ENCODE results near the gene DUSP9. TPM values are rescaled to one million over a fixed set of nuclear protein-coding genes. Genes with fewer than 3 reads are reported as not detected.

DUSP9 gene
- total and polyA plus RNA-seq, 3 experiments from 2014 or later, result 0.08 to 0.15 (median 0.09) TPM

DNA sequence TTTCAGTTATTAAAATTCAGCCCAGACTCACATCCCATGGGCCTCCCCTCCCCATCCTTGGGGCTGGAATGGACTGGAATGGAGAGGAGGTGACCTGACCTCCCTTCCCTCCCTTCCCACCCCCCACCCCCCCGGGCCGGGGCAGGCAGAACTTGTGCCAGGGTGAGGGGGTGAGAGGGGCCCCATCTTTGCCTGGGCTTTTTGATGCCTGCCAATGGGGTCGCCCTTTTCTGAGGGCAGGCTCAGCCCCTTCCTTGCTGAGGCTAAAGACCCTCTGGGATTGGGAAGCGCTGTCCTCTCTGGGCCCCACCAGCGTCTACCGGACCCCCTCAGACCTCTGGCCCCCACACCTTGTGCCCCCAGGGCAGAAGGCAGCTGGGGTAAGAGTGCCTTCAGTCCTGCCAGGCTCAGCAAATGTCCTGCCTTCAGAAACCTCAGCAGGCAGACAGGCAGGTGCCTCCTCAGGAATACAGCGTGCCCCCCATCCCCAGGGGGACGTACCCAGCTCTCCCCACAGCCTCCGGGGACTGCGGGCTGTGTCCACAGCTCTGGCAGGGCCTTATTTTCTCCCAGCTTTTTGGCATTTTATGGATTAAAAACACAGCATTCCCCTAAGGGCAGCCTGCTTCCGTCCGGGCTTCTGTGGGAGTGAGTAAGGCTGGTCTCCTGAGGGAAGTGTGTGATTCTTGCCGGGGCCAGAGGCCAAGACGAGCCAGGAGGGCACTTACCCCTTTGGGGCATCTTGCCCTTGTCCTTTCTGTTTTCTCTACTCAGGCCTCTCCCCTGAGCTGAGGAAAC is 35.5 kb upstream of the DUSP9 start:
- H3K4me3 Mint-ChIP-seq, result peak overlapping the region in 4 of 7 donors; percentile 51 to 80 (median 54)
- DNase-seq, result no peak

DNA sequence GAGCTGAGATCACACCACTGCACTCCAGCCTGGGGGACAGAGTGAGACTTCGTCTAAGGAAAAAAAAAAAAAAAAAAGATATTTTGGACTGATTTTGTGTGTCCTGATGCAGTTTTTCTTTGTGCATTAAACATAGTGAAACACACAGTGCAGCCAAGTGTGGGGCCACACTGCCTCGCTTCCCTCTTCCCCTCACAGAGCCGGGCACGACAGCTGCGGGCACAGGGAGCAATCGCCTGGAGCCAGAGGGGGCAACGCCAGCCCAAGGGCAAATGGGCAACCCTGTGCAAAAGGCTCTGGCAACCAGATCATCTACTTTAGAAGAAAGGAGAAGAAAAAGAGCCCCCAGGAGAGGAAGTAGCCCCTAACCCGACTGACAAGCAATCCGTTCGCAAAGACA is 34.6 kb upstream of the DUSP9 start:
- H3K9me3 Mint-ChIP-seq, result peaks cover 0 to 3% (median 0%) of the 10 kb centered on the region in 5 donors
- Histone ChIP-seq H3K27me3 (ENCODE audit: insufficient read depth, low read length, poor library complexity, severe bottlenecking) (no peaks in the 10 kb centered on the region), H3K4me1 (ENCODE audit: insufficient read depth, low read length) (no peaks in the 10 kb centered on the region), H3K27ac (ENCODE audit: low read depth, low read length) (no peak overlapping the region), H3K9me3 (ENCODE audit: low read length) (no peaks in the 10 kb centered on the region), H3K36me3 (ENCODE audit: insufficient read depth, low read length) (no peaks in the 10 kb centered on the region), H3K4me3 (ENCODE audit: low read length) (no peak overlapping the region)
- peaks cover 9 to 15% (median 11%) of the 10 kb centered on the region in 3 donors for H3K4me1 Mint-ChIP-seq
- no peaks in the 10 kb centered on the region for H3K36me3 Mint-ChIP-seq
- peak overlapping the region in 1 of 7 donors; percentile 74 for H3K4me3 Mint-ChIP-seq
- peak overlapping the region in 1 of 8 donors; percentile 75 for H3K27ac Mint-ChIP-seq
- ChIA-PET CTCF (interaction anchor here (0.7 to 1.5 kb wide), 2 partner anchors 49 to 186 kb away, joined by 3 read pairs; no protein-coding TSS in a partner anchor), POLR2A (no interaction called here)
- peaks cover 0 to 15% of the 10 kb centered on the region in 2 donors for H3K27me3 Mint-ChIP-seq
- no peak for DNase-seq

More for the DNA sequence above, 35.5 kb upstream of the DUSP9 start:
- Mint-ChIP-seq H3K4me1 (peaks cover 9 to 15% (median 11%) of the 10 kb centered on the region in 3 donors), H3K27ac (no peak overlapping the region), H3K36me3 (no peaks in the 10 kb centered on the region), H3K9me3 (peaks cover 0 to 3% (median 0%) of the 10 kb centered on the region in 5 donors), H3K27me3 (peaks cover 0 to 15% of the 10 kb centered on the region in 2 donors)
- Histone ChIP-seq H3K27ac (ENCODE audit: low read depth, low read length) (no peak overlapping the region), H3K4me1 (ENCODE audit: insufficient read depth, low read length) (no peaks in the 10 kb centered on the region), H3K9me3 (ENCODE audit: low read length) (no peaks in the 10 kb centered on the region), H3K4me3 (ENCODE audit: low read length) (no peak overlapping the region), H3K27me3 (ENCODE audit: insufficient read depth, low read length, poor library complexity, severe bottlenecking) (no peaks in the 10 kb centered on the region), H3K36me3 (ENCODE audit: insufficient read depth, low read length) (no peaks in the 10 kb centered on the region)
- ChIA-PET POLR2A (no interaction called here), CTCF (interaction anchor here (0.7 to 2.4 kb wide), 4 partner anchors 50 to 187 kb away, joined by 3 to 15 read pairs (median 3); no protein-coding TSS in a partner anchor)

DNA sequence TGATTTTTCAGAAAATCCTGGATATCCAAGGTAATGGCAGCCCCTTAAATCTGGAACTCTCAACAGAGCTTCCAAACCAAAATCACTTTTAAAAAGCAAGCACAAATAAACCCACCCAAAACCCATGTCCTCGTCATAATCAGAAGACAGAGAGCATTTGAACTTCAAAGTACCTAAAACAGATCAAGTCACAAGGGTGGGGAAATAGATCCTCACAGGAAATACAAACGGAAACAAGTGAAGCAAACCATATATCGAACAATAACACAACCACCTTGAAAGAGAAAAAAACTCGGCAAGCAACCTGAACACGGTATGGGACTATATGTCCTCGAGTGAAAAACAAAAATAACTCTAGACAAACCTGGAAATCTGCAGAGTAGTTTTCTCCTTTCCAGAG is 32.2 kb upstream of the DUSP9 start:
- DNase-seq, result no peak
- Mint-ChIP-seq H3K27me3 (peaks cover 0 to 8% of the 10 kb centered on the region in 2 donors), H3K9me3 (peaks cover 0 to 2% (median 0%) of the 10 kb centered on the region in 5 donors), H3K4me3 (peak overlapping the region in 6 of 7 donors; percentile 1 to 57 (median 32)), H3K27ac (peak overlapping the region in 6 of 8 donors; percentile 16 to 78 (median 42)), H3K36me3 (no peaks in the 10 kb centered on the region), H3K4me1 (peaks cover 9 to 11% (median 11%) of the 10 kb centered on the region in 3 donors)
- CTCF ChIA-PET, result no interaction called here
- POLR2A ChIA-PET, result no interaction called here
- Histone ChIP-seq H3K27me3 (ENCODE audit: insufficient read depth, low read length, poor library complexity, severe bottlenecking) (no peaks in the 10 kb centered on the region), H3K4me1 (ENCODE audit: insufficient read depth, low read length) (no peaks in the 10 kb centered on the region), H3K9me3 (ENCODE audit: low read length) (no peaks in the 10 kb centered on the region), H3K4me3 (ENCODE audit: low read length) (no peak overlapping the region), H3K27ac (ENCODE audit: low read depth, low read length) (no peak overlapping the region), H3K36me3 (ENCODE audit: insufficient read depth, low read length) (no peaks in the 10 kb centered on the region)

DNA sequence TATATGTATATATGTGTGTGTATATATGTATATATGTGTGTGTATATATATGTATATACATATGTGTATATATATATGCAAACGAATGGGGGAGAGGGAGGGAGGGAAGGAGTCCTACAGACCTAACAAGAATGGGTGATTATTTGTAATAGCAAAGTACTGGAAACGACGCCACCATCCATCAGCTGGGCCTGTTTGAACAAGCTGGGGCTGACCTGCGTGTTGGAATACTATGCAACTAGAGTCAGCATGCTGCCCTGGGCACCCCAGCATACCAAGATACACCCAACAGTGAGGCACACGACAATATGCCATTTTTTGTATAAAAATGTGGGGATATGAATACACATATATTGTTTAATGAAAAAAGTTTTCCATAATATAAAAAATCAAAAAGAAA is 26.4 kb upstream of the DUSP9 start:
- H3K9me3 ChIP-seq (ENCODE audit: low read length), result no peaks in the 10 kb centered on the region
- no peaks in the 10 kb centered on the region for H3K36me3 Mint-ChIP-seq
- H3K4me3 ChIP-seq (ENCODE audit: low read length), result no peak overlapping the region
- H3K4me3 Mint-ChIP-seq, result no peak overlapping the region
- no peak for DNase-seq
- no peaks in the 10 kb centered on the region for H3K4me1 ChIP-seq (ENCODE audit: insufficient read depth, low read length)
- H3K36me3 ChIP-seq (ENCODE audit: insufficient read depth, low read length), result no peaks in the 10 kb centered on the region
- no peak overlapping the region for H3K27ac Mint-ChIP-seq
- no peaks in the 10 kb centered on the region for H3K27me3 ChIP-seq (ENCODE audit: insufficient read depth, low read length, poor library complexity, severe bottlenecking)
- no peaks in the 10 kb centered on the region for H3K4me1 Mint-ChIP-seq
- H3K9me3 Mint-ChIP-seq, result no peaks in the 10 kb centered on the region
- peaks cover 14% of the 10 kb centered on the region in 2 donors for H3K27me3 Mint-ChIP-seq
- POLR2A ChIA-PET, result no interaction called here
- CTCF ChIA-PET, result no interaction called here
- no peak overlapping the region for H3K27ac ChIP-seq (ENCODE audit: low read depth, low read length)

DNA sequence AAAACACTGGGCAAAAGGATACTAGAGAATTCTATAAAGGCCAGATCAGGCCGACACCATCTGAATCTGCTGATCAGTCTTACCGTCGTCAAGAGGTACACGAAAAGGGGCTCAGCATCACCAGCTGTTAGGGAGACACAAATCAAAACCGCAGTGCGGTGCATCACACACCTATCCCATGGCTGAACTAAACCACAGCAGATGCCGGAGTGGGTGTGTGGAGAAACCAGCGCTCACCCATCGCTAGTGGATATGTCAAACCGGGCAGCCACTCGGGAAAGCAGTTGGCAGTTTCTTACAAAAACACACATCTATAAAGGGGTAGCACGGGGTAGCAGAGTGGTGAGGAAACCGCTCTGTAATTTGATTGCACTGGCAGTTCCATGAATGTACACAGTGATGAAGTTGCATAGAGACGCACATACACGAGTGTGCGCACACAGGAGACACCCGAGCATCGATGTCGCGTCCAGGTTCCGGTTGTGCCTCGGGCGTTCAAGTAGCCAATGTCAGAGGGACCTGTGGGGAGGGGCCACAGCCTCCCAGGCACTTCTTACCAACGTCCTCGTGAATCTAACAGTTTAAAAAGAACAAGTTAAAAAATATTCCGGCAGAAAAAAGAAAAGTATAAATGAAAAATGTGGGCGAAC is 24.9 kb upstream of the DUSP9 start:
- Histone ChIP-seq H3K4me3 (ENCODE audit: low read length) (no peak overlapping the region), H3K27me3 (ENCODE audit: insufficient read depth, low read length, poor library complexity, severe bottlenecking) (no peaks in the 10 kb centered on the region), H3K36me3 (ENCODE audit: insufficient read depth, low read length) (no peaks in the 10 kb centered on the region), H3K4me1 (ENCODE audit: insufficient read depth, low read length) (no peaks in the 10 kb centered on the region), H3K9me3 (ENCODE audit: low read length) (no peaks in the 10 kb centered on the region), H3K27ac (ENCODE audit: low read depth, low read length) (no peak overlapping the region)
- Mint-ChIP-seq H3K9me3 (no peaks in the 10 kb centered on the region), H3K36me3 (no peaks in the 10 kb centered on the region), H3K27ac (no peak overlapping the region), H3K27me3 (peaks cover 14% of the 10 kb centered on the region in 2 donors), H3K4me1 (no peaks in the 10 kb centered on the region), H3K4me3 (no peak overlapping the region)
- CTCF ChIA-PET, result no interaction called here
- POLR2A ChIA-PET, result no interaction called here
- DNase-seq, result no peak

DNA sequence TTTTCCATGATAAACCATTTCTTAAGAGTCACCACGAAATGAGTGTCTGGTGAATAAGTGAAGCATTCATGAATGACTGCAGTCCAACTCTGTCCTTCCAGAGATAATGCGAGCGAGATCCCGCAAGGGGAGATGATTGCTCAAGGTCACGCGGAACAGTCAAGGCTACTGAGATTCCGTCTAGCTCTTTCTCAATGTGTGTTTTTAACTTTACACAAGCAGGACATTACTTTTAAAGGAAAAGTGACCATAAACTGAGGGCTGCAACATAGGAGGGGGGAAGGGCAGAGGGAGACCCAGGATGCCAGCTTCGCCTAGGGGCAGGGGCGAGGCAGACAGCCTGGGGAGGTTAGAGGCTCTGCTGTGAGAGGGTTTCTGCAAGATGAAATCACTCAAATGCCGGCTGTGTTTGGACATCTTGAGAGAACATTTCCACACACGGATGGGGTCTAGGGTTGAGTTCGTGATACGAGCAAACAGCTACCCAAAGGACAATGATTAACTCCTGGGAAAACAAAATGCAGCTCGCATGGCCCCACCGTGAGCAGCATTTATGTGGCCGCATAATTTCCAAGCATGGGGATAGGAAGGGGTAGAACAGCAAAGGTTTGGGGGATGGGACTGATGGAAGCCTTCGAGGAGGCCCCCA is 24.2 kb upstream of the DUSP9 start:
- no peak for DNase-seq
- CTCF ChIA-PET, result no interaction called here
- H3K4me3 Mint-ChIP-seq, result no peak overlapping the region

DNA sequence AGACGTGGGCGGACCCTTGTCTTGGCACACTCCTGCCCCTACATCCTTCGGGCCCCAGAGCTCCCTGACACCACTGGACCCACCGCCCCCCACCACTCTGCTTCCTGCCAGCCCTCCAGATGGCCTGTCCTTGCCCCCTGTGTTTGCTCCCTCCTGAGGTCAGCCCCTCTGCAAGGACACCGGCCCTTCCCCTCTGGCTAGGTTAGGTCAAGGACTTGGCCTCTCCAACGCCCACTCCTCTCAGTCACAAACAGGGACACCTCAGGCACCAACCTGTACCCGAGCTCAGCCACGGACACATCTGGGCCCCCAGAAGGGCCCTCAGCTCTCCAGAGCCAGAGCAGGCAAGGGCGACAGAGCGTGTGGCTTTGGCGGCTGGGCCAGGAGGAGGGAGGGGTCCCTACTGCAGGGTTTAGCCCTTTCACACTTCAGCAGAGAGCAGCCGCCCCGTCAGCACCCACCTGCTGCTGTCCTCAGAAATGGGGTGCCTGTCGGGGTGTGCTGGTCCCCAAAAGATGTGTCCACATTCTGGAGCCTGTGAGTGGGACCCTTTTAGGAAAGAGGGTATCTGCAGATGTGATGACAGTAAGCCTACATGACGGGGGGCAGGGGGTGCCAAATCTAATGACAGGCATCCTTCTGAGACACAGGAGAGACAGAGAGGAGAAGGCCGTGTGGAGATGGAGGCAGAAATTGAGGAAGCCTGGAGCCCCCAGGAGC is 23.5 kb upstream of the DUSP9 start:
- no peaks in the 10 kb centered on the region for H3K27me3 ChIP-seq (ENCODE audit: insufficient read depth, low read length, poor library complexity, severe bottlenecking)
- Mint-ChIP-seq H3K4me3 (no peak overlapping the region), H3K27ac (no peak overlapping the region), H3K9me3 (no peaks in the 10 kb centered on the region), H3K27me3 (peaks cover 14 to 16% of the 10 kb centered on the region in 2 donors), H3K36me3 (no peaks in the 10 kb centered on the region), H3K4me1 (no peaks in the 10 kb centered on the region)
- no peaks in the 10 kb centered on the region for H3K36me3 ChIP-seq (ENCODE audit: insufficient read depth, low read length)
- DNase-seq, result no peak
- H3K4me1 ChIP-seq (ENCODE audit: insufficient read depth, low read length), result no peaks in the 10 kb centered on the region
- CTCF ChIA-PET, result interaction anchor here (1.2 kb wide), 1 partner anchor 14 kb away, joined by 3 read pairs; no protein-coding TSS in a partner anchor
- no peak overlapping the region for H3K27ac ChIP-seq (ENCODE audit: low read depth, low read length)
- no peak overlapping the region for H3K4me3 ChIP-seq (ENCODE audit: low read length)
- POLR2A ChIA-PET, result no interaction called here
- H3K9me3 ChIP-seq (ENCODE audit: low read length), result no peaks in the 10 kb centered on the region

More for the DNA sequence above, 24.2 kb upstream of the DUSP9 start:
- Histone ChIP-seq H3K27ac (ENCODE audit: low read depth, low read length) (no peak overlapping the region), H3K36me3 (ENCODE audit: insufficient read depth, low read length) (no peaks in the 10 kb centered on the region), H3K9me3 (ENCODE audit: low read length) (no peaks in the 10 kb centered on the region), H3K27me3 (ENCODE audit: insufficient read depth, low read length, poor library complexity, severe bottlenecking) (no peaks in the 10 kb centered on the region), H3K4me1 (ENCODE audit: insufficient read depth, low read length) (no peaks in the 10 kb centered on the region), H3K4me3 (ENCODE audit: low read length) (no peak overlapping the region)
- Mint-ChIP-seq H3K27me3 (peaks cover 14 to 16% of the 10 kb centered on the region in 2 donors), H3K36me3 (no peaks in the 10 kb centered on the region), H3K9me3 (no peaks in the 10 kb centered on the region), H3K27ac (no peak overlapping the region), H3K4me1 (no peaks in the 10 kb centered on the region)
- POLR2A ChIA-PET, result no interaction called here
